ENCODE measurements around the gene MAPK4.

MAPK4 gene

GRCh38 chr18:50644146-50644545 lies 84.3 kb downstream of the MAPK4 start:
- no peak overlapping the region for H3K4me3 ChIP-seq (ENCODE audit: low read depth, low read length)
- no peak for DNase-seq (ENCODE audit: low read depth)

GRCh38 chr18:50644807-50645206 lies 84.9 kb downstream of the MAPK4 start:
- DNase-seq (ENCODE audit: low read depth): no peak
- no peak overlapping the region for H3K4me3 ChIP-seq (ENCODE audit: low read depth, low read length)

GRCh38 chr18:50647237-50647636 lies 87.3 kb downstream of the MAPK4 start:
- DNase-seq (ENCODE audit: low read depth): no peak
- no peak overlapping the region for H3K4me3 ChIP-seq (ENCODE audit: low read depth, low read length)

GRCh38 chr18:50647792-50648191 lies 87.9 kb downstream of the MAPK4 start:
- DNase-seq (ENCODE audit: low read depth): no peak
- H3K4me3 ChIP-seq (ENCODE audit: low read depth, low read length): no peak overlapping the region

DNA sequence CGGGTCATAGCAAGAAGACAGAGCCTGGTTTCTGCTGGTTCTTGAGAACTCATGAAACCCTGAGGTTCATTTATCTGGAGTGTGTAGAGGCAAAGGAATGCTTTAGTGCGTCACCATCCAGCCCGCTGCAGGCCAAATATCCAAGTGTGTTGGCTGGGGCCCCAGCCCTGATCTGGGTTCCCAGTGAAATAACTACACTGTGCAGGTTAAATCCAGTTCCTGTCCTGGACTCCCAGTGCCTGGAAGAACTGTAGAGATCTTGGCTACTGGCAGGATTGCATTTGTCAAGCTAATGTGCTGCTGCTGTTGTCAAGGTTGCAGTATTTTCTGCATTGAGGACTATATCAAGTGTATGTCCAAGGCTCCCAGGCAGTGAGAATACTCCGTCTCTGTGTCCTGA lies 89.9 kb downstream of the MAPK4 start:
- H3K4me3 ChIP-seq (ENCODE audit: low read depth, low read length): no peak overlapping the region
- DNase-seq (ENCODE audit: low read depth): no peak

GRCh38 chr18:50651334-50651733 lies 91.4 kb downstream of the MAPK4 start:
- no peak overlapping the region for H3K4me3 ChIP-seq (ENCODE audit: low read depth, low read length)
- DNase-seq (ENCODE audit: low read depth): no peak

DNA sequence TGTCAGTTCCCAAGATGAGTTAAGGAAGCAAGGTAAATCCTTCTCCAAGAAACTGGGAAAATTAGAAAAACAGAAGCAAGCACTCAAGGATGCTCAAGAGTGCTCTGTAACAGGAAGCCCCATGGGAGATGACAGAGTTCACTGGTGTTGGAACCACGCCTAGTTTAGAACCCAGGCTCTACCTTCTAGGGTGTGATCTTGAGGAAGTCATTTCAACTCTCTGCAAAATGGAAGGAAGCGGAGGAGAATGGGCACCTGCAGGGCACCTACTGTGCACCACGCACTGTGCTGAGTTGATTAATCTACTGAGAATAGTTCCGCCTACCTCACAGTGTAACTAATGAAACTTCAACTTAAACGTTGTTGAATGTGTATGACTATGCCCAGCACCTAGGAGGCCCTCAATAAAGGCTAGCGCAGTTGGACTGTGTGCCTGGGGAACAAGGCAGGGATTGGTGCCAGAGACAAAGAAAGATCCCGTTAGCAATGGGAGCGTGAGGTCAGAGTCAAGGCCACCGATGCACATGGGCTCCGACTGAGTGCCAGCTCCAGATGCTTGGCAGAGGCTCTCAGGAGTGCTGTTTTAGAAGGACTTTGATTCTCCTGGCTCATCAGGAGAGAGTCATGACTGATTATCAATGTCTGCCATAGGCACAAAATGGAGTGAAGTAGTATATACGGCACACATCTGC lies 93.7 kb downstream of the MAPK4 start:
- H3K4me3 ChIP-seq (ENCODE audit: low read depth, low read length): no peak overlapping the region
- no peak for DNase-seq (ENCODE audit: low read depth)

- no peak overlapping the region for H3K4me3 ChIP-seq (ENCODE audit: low read depth, low read length)
- no peak for DNase-seq (ENCODE audit: low read depth)
Measured at GRCh38 chr18:50654211-50654610, 94.3 kb downstream of the MAPK4 start.

GRCh38 chr18:50654658-50655550 lies 95.0 kb downstream of the MAPK4 start:
- no peak overlapping the region for H3K4me3 ChIP-seq (ENCODE audit: low read depth, low read length)
- no peak for DNase-seq (ENCODE audit: low read depth)

DNA sequence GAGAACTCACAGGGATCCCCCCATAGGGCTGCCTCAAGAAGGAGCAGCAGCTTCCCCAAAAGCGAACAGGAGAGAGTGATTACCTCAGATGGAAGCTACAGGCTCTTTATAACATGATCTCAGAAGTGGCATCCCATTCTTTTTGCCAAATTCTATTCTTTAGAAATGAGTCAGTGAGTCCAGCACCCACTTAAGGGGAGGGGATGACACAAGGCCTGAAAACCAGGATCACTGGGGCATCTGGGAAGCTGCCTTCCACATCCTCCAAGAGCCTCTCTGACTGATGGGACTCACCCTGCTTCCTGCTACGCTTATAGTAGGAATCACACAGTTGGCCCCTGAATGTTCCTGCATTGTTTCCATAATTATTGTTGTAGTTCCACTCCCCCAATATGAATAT lies 96.5 kb downstream of the MAPK4 start:
- H3K4me3 ChIP-seq (ENCODE audit: low read depth, low read length): no peak overlapping the region
- no peak for DNase-seq (ENCODE audit: low read depth)

GRCh38 chr18:50656841-50657470 lies 97.1 kb downstream of the MAPK4 start:
- DNase-seq (ENCODE audit: low read depth): no peak

DNA sequence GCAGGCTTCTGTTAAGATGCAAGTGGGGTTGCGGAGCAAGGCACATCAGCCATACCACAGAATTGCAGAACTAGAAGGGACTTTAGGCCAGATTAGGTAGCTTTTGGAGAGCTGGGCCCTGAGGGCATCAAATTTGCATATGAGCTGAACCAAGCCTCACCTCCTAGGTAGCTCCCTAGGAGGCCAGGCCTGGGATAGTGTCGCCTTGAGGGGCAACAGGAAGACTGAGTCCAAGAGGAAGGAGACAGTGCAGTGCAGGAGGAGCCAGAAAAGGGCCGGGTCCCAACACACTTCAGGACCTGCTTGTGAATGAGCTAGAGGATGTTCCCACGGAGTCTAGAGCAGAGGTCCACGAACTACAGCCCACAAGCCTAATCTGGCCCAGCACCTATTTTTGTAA lies 98.7 kb downstream of the MAPK4 start:
- no peak overlapping the region for H3K4me3 ChIP-seq (ENCODE audit: low read depth, low read length)
- no peak for DNase-seq (ENCODE audit: low read depth)

More at GRCh38 chr18:50656841-50657470, 97.1 kb downstream of the MAPK4 start:
- no peak overlapping the region for H3K4me3 ChIP-seq (ENCODE audit: low read depth, low read length)

- DNase-seq (ENCODE audit: low read depth): no peak
Measured at GRCh38 chr18:50659091-50660003, 99.5 kb downstream of the MAPK4 start.

GRCh38 chr18:50661013-50661412 lies 101.1 kb downstream of the MAPK4 start:
- H3K4me3 ChIP-seq (ENCODE audit: low read depth, low read length): no peak overlapping the region
- DNase-seq (ENCODE audit: low read depth): no peak

More at GRCh38 chr18:50659091-50660003, 99.5 kb downstream of the MAPK4 start:
- no peak overlapping the region for H3K4me3 ChIP-seq (ENCODE audit: low read depth, low read length)

DNA sequence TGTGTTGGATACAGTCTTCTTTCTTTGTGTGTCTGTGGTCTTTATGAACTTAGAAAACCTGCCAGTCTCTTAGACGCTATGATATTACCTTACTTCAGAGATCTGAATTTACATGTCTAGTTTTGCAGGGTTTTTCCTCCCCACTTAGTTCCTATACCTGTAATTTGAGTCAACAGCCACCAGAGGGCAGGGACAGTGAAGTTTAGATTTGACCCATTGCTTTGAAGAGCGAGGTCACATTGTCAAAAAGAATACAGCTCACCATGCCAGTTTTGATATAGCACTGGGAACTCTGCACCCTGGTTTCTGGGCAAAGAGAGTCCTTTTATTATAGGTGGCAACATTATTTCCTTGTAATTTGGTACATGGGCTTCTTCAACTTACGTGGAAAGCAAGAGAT lies 102.3 kb downstream of the MAPK4 start:
- no peak overlapping the region for H3K4me3 ChIP-seq (ENCODE audit: low read depth, low read length)
- DNase-seq (ENCODE audit: low read depth): no peak

- H3K4me3 ChIP-seq (ENCODE audit: low read depth, low read length): no peak overlapping the region
- no peak for DNase-seq (ENCODE audit: low read depth)
Measured at GRCh38 chr18:50662775-50663383, 103.0 kb downstream of the MAPK4 start.

DNA sequence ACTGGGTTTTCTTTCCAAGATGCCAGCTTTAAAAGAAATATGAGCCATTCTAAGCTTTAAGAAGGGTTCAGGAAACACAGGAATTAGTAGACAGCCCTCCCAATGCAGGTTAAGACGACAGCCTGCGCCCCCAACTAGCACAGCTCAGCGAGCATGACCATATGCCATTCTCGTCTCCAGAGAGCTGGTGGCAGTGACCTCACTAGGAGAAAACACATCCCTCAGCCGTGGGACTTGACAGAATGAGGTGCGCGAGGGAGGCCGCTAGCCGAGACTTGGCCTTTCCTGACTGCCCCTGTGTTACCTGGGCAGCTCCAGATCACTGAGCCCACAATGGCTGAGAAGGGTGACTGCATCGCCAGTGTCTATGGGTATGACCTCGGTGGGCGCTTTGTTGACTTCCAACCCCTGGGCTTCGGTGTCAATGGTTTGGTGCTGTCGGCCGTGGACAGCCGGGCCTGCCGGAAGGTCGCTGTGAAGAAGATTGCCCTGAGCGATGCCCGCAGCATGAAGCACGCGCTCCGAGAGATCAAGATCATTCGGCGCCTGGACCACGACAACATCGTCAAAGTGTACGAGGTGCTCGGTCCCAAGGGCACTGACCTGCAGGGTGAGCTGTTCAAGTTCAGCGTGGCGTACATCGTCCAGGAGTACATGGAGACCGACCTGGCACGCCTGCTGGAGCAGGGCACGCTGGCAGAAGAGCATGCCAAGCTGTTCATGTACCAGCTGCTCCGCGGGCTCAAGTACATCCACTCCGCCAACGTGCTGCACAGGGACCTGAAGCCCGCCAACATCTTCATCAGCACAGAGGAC lies 103.9 kb downstream of the MAPK4 start:
- no peak overlapping the region for H3K4me3 ChIP-seq (ENCODE audit: low read depth, low read length)
- no peak for DNase-seq (ENCODE audit: low read depth)

DNA sequence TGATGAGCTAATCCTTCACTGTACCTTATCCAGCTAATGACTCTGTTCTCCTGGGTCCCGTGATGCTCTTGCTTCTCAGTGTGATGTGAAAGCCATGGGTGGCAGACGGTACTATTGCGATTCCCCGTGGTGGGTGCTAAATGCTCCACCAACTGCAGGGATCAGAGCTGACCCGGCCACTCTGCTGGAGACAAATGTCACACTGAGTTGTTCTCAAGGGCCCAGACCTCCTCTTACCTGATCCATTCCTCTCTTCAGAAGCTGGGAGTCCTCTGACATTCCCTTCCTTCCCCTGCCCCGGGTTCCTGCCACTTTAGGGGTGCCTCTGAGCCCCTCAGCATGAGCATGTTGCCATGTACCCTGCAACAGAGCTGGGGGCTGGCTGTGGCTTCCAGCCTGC lies 105.1 kb downstream of the MAPK4 start:
- DNase-seq (ENCODE audit: low read depth): no peak
- no peak overlapping the region for H3K4me3 ChIP-seq (ENCODE audit: low read depth, low read length)
